ENCODE measurements around the gene LUZP4.

LUZP4 gene, protein sequence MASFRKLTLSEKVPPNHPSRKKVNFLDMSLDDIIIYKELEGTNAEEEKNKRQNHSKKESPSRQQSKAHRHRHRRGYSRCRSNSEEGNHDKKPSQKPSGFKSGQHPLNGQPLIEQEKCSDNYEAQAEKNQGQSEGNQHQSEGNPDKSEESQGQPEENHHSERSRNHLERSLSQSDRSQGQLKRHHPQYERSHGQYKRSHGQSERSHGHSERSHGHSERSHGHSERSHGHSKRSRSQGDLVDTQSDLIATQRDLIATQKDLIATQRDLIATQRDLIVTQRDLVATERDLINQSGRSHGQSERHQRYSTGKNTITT

DNA sequence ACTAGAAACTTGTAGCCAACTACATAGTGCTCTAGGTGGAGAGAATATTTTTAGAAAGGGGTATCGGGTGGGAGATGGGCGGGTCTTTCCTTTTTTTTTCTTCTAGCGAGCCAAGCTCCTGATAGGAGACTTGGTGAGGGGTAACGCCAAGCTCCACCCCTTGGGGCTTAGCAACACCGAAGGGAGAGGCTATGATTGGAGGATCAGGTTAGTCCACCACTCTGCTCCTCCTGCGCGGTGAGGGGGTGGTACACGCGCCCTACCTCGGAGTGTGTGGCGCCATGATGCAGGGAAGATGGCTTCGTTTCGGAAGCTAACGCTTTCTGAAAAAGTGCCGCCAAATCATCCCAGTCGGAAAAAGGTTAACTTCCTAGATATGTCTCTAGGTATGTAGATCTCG, at the start of gene LUZP4:
Gene LUZP4, plus strand, starts transcription at position 251 of the 400 bp plus-strand sequence. Its CDS starts 45 bp downstream, at position 296.
- TF ChIP-seq ZFX (IDR thresholded peaks at IDR 0.05) = no peak
- TF ChIP-seq, protein P1, sequence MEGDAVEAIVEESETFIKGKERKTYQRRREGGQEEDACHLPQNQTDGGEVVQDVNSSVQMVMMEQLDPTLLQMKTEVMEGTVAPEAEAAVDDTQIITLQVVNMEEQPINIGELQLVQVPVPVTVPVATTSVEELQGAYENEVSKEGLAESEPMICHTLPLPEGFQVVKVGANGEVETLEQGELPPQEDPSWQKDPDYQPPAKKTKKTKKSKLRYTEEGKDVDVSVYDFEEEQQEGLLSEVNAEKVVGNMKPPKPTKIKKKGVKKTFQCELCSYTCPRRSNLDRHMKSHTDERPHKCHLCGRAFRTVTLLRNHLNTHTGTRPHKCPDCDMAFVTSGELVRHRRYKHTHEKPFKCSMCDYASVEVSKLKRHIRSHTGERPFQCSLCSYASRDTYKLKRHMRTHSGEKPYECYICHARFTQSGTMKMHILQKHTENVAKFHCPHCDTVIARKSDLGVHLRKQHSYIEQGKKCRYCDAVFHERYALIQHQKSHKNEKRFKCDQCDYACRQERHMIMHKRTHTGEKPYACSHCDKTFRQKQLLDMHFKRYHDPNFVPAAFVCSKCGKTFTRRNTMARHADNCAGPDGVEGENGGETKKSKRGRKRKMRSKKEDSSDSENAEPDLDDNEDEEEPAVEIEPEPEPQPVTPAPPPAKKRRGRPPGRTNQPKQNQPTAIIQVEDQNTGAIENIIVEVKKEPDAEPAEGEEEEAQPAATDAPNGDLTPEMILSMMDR (conservative IDR thresholded peaks at IDR 0.05) = no peak
- no peak within 1 kb of the TSS for H3K27ac ChIP-seq

DNA sequence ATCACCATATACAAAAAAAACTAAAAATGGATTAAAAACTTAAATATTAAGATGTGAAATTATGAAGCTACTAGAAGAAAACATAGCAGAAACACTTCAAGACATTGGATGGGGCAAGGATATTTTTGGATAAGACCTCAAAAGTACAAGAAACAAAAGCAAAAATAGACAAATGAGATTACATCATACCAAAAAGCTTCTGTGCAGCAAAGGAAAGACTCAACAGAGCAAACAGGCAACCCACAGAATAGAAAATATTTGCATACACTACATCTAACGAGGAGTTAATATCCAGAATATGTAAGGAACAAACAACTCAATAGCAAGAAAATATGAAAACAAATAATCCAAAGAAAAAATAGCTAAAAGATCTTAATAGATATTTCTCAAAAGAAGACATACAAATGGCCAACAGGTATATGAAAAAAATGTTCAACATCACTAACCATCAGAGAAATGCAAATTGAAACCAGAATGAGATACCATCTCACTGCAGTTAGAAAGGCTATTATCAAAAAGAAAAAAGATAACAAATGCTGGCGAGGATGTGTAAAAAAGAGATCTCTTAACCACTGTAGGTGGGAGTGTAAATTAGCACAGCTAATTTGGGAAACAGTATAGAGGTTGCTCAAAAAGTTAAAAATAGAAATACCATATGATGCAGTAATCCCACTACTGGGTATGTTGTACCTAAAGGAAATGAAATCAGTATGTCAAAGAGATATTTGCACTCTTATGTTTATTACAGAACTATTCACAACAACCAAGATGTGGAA, 37.9 kb upstream of the LUZP4 start:
- no peak overlapping the region for H3K27ac ChIP-seq
- TF ChIP-seq, protein P1 (conservative IDR thresholded peaks at IDR 0.05) = no peak
- TF ChIP-seq ZFX (IDR thresholded peaks at IDR 0.05) = no peak

DNA sequence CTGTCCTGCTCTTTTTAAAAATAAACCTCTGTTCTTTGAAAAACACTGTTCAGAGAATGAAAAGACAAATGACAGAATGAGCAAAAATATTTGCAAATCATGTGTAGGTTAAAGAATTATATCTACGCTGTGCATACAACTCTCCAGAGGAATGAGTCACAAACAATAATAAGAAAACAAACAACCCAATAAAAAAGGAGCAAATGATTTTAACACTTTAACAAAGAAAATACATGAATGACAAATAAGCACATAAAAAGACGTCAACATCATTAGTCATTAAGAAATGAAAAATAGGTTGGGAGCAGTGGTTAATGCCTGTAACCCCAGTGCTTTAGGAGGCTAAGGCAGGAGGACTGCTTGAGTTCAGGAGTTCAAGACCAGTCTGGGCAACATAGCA, 34.5 kb upstream of the LUZP4 start:
- no peak overlapping the region for H3K27ac ChIP-seq
- no peak for TF ChIP-seq ZFX (IDR thresholded peaks at IDR 0.05)
- TF ChIP-seq, protein P1 (conservative IDR thresholded peaks at IDR 0.05) = no peak

DNA sequence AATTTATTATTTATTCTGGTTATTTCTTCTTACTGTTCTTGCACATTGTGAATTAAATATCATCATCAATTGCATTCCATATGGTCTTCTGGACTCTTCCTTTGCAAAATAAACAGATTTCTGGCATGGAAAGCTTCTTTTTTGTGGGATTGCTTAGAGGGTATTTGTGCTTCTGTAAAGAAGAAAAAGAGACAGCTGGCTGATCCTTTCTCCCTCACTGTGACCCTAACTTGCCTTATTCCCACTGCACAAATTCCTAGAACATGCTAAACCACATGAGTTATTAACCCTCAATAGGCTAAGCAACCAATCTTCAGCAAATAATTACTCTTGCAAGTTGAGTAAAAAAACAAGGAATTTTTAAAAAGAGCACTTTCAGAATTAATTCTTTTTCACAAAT, 31.8 kb upstream of the LUZP4 start:
- no peak for TF ChIP-seq ZFX (IDR thresholded peaks at IDR 0.05)
- TF ChIP-seq, protein P1 (conservative IDR thresholded peaks at IDR 0.05) = no peak
- no peak overlapping the region for H3K27ac ChIP-seq

DNA sequence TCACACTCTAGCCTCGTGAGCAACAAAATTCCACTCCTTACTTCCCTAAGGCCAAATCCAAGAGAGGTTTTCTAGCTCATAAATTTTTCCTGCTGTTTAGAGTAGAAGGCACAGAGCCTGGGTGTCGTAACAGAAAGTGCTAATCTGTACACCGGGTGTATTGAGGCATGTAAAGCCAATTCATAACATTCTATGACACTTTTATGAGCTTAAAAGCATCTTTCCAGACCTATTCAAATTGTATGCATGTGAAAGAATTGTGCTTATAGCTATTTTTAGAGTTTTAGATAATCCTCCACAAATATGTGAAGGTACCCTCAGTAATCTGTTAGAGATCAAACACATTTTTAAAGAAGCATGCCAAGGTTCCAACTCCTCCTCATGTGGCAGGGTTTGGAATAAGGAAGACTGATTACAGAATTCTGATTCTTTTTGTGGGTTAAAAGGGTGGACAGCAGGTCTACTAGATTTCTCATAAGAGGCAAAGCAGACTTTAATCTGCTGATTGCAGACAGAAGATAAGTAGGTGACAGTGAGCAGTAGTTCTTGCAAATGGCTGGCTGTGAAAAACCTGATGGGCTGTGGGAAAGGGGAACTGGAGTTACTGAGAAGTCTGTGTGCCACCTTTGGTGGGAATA, 30.2 kb upstream of the LUZP4 start:
- H3K27ac ChIP-seq = no peak overlapping the region
- TF ChIP-seq, protein P1 (conservative IDR thresholded peaks at IDR 0.05) = no peak
- no peak for TF ChIP-seq ZFX (IDR thresholded peaks at IDR 0.05)

DNA sequence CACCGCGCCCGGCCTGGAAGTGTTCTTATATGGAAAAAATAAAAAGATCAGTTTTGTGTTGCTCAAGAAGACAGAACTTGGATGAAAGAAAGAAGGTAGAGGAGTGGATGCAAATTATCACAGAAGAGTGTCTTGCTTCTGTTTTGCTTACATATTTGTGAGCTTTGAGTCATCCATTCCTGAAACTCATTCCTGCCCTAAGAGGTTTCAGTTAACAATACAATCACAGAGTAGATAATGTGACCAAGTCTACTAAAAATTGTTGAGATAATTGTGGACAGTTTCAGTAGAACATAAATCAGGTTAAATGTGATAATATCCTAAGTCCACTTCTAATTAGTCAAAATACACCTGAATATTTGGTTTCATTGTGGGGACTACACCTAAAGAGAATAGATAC, 29.2 kb upstream of the LUZP4 start:
- no peak for TF ChIP-seq ZFX (IDR thresholded peaks at IDR 0.05)
- TF ChIP-seq, protein P1 (conservative IDR thresholded peaks at IDR 0.05) = no peak
- H3K27ac ChIP-seq = no peak overlapping the region

DNA sequence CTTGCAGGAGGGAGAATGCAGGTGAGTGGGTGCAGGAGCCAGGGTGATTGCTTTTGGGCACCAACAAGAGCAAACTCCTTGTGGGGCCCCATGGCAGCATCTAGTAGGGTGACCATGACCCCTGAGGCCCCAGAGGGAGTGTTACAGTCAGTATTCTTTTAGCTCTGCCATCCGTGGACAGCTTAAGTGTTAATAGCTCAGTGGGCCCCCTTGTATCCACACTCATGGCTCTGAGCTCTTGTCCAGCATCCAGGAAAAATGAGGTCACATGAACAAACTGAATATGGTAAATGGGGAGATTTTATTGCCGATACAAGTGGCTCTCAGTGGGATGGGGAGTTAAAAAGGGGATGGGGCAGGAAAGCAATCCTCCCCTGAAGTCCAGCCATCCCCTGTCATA, 28.4 kb upstream of the LUZP4 start:
- no peak overlapping the region for H3K27ac ChIP-seq
- TF ChIP-seq, protein P1 (conservative IDR thresholded peaks at IDR 0.05) = no peak
- TF ChIP-seq ZFX (IDR thresholded peaks at IDR 0.05) = no peak
